Activated naive CD8-positive, alpha-beta T cell (primary cell): Measurements from ENCODE around the gene TAS2R5.

Source experiments
- H3K27ac Mint-ChIP-seq: one replicate; pipeline ENCODE4 v1.8.0; 2021; ENCODE audit warnings: mixed read lengths
- H3K27me3 Mint-ChIP-seq: one replicate; pipeline ENCODE4 v1.8.0; 2021; ENCODE audit warnings: mixed read lengths
- H3K36me3 Mint-ChIP-seq: one replicate; pipeline ENCODE4 v1.8.0; 2021; ENCODE audit warnings: mixed read lengths
- H3K4me1 Mint-ChIP-seq: one replicate; pipeline ENCODE4 v1.8.0; 2021; ENCODE audit warnings: low read depth, mixed read lengths
- H3K4me3 Mint-ChIP-seq: one replicate; pipeline ENCODE4 v1.8.0; 2021; ENCODE audit warnings: mild to moderate bottlenecking, mixed read lengths
- H3K9me3 Mint-ChIP-seq: one replicate; pipeline ENCODE4 v1.8.0; 2021; ENCODE audit warnings: low read depth, mixed read lengths

The TAS2R5 gene

GRCh38 chr7:141837683-141838082 lies 47.7 kb downstream of the TAS2R5 start:
- Mint-ChIP-seq H3K27ac (no peak overlapping the region), H3K9me3 (peaks cover 3% of the 10 kb centered on the region), H3K36me3 (peaks cover 3% of the 10 kb centered on the region), H3K4me3 (no peak overlapping the region), H3K27me3 (no peaks in the 10 kb centered on the region), H3K4me1 (no peaks in the 10 kb centered on the region)

- Mint-ChIP-seq H3K27ac (no peak overlapping the region), H3K4me1 (no peaks in the 10 kb centered on the region), H3K9me3 (no peaks in the 10 kb centered on the region), H3K4me3 (no peak overlapping the region), H3K36me3 (peaks cover 3% of the 10 kb centered on the region), H3K27me3 (no peaks in the 10 kb centered on the region)
Measured at GRCh38 chr7:141838581-141838980, 48.6 kb downstream of the TAS2R5 start.

DNA sequence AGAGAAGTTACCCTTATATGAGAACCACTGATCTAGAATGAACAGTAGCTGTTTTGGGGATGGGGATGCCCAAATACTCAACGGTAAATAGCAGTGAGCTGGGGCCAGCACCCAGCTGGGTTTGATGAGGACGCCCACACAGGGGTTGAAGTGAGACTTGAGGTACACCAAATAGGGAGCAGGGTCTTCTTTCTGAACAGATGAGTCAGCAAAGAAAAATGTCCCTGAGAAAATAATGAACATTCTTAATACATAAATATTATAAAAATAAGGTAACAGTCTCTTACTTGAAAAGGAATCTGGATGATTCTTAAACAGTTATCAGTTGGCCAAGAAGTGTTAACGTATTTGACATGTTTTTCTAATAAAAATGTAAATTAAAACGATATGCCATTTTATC lies 49.2 kb downstream of the TAS2R5 start:
- Mint-ChIP-seq H3K4me3 (no peak overlapping the region), H3K36me3 (peaks cover 3% of the 10 kb centered on the region), H3K27me3 (no peaks in the 10 kb centered on the region), H3K9me3 (no peaks in the 10 kb centered on the region), H3K27ac (no peak overlapping the region), H3K4me1 (no peaks in the 10 kb centered on the region)

DNA sequence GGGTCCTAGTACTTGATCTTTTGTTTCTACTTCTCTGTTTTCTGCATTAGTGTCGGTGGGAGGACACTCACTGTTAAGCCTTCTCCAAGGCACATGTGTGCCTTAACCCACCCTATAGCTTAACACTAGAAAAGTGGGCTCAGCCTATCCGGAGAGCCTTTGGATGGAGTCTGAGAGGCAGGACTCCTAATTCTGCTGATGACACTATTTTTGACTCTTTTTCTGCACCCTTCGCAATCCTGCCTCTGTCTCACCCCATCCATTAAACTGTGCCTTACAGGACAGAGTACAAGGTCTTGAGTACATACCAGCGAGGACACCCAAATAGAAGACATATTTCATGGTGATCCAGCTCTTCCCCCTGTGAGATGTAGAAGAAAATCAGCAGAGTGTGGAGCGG lies 50.7 kb downstream of the TAS2R5 start:
- Mint-ChIP-seq H3K4me1 (no peaks in the 10 kb centered on the region), H3K36me3 (peaks cover 3% of the 10 kb centered on the region), H3K9me3 (no peaks in the 10 kb centered on the region), H3K4me3 (no peak overlapping the region), H3K27me3 (no peaks in the 10 kb centered on the region), H3K27ac (no peak overlapping the region)
